ENCODE data around the gene P2RX1.

Gene P2RX1

DNA sequence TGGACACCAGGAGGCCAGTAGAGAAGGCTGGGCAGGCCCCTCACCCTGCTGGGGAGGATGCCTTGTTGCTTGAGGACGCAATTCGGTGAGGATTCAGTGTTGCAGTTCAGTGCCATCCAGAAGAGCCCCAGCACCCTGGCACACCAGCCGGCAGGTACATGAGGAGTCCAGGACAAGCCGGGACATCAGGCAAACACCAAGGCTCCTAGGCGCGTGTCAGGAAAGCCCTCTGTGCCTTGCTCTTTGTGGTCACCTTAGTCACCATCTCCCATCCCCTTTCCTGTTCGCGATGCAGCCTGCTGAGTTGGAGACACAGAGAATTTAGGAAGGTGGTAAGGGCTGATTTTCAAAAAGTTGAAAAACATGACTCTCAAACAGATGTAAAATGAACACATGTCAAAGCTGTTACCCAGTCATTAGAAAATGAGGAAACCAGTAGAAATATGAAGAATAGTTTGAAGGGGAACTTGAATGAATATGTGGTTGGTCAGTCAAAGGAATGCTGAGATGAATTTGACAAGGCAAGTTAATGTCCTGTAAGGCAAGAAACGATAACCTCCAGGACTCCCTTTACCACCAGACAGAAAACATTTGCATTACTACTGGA is 67.9 kb downstream of the P2RX1 start:
- no peak for FAIRE-seq

DNA sequence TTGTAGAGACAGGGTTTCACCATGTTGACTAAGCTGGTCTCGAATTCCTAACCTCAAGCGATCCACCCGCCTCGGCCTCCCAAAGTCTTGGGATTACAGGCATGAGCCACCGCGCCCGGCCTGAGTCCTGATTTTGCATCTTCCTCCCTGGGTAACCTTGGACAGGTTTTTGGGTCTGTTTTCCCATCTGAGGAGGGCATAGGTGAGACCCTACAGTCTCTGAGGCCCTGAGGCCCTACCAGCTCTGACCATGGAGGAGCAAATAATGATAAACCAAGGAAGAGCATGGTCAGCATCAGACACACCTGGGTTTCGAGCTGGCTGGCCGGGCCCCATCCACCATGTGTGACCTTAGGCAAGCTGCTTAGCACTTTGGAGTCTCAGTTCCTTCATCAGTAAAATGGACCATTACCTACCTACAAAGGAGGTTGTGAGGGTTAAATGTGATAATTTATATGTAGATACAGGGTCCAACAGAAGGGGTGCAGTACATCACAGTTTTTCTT is 69.0 kb downstream of the P2RX1 start:
- no peak for FAIRE-seq
